ENCODE results near the gene MKI67.

DNA sequence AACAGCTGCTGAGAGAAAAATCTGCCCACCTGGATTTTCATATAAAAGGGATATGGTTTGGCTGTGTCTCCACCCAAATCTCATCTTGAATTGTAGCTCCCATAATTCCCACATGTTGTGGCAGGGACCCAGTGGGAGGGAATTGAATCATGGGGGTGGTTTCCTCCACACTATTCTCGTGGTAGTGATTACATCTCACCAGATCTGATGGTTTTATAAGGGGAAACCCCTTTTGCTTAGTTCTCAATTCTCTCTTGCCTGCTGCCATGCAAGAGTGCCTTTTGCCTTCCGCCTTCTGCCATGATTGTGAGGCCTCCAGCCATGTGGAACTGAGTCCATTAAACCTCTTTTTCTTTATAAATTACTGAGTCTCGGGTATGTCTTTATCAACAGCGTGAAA, 20.8 kb upstream of the MKI67 start:
- TF ChIP-seq, protein P1, sequence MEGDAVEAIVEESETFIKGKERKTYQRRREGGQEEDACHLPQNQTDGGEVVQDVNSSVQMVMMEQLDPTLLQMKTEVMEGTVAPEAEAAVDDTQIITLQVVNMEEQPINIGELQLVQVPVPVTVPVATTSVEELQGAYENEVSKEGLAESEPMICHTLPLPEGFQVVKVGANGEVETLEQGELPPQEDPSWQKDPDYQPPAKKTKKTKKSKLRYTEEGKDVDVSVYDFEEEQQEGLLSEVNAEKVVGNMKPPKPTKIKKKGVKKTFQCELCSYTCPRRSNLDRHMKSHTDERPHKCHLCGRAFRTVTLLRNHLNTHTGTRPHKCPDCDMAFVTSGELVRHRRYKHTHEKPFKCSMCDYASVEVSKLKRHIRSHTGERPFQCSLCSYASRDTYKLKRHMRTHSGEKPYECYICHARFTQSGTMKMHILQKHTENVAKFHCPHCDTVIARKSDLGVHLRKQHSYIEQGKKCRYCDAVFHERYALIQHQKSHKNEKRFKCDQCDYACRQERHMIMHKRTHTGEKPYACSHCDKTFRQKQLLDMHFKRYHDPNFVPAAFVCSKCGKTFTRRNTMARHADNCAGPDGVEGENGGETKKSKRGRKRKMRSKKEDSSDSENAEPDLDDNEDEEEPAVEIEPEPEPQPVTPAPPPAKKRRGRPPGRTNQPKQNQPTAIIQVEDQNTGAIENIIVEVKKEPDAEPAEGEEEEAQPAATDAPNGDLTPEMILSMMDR (conservative IDR thresholded peaks at IDR 0.05; ENCODE audit: low read depth, low read length), result no peak
- TF ChIP-seq, protein P2, sequence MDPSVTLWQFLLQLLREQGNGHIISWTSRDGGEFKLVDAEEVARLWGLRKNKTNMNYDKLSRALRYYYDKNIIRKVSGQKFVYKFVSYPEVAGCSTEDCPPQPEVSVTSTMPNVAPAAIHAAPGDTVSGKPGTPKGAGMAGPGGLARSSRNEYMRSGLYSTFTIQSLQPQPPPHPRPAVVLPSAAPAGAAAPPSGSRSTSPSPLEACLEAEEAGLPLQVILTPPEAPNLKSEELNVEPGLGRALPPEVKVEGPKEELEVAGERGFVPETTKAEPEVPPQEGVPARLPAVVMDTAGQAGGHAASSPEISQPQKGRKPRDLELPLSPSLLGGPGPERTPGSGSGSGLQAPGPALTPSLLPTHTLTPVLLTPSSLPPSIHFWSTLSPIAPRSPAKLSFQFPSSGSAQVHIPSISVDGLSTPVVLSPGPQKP (IDR thresholded peaks at IDR 0.05; ENCODE audit: borderline replicate concordance, low read depth, low read length), result no peak
